ENCODE measurements around the gene REX1BD.

DNA sequence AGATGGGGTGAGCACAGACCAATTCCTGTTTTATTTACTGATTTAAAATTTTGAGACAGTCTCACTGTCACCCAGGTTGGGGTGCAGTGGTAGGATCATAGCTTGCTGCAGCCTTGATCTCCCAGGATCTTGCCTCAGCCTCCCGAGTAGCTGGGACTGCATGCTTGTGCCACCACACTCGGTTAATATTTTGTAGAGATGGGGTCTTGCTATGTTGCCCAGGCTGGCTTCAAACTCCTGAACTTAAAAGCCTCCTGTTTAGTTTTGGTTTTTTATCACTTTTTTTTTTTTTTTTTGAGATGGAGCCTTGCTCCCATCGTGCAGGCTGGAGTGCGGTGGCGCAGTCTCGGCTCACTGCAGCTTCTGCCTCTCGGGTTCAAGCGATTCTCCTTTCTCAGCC lies 12.2 kb upstream of the REX1BD start:
- TF ChIP-seq, protein P1, sequence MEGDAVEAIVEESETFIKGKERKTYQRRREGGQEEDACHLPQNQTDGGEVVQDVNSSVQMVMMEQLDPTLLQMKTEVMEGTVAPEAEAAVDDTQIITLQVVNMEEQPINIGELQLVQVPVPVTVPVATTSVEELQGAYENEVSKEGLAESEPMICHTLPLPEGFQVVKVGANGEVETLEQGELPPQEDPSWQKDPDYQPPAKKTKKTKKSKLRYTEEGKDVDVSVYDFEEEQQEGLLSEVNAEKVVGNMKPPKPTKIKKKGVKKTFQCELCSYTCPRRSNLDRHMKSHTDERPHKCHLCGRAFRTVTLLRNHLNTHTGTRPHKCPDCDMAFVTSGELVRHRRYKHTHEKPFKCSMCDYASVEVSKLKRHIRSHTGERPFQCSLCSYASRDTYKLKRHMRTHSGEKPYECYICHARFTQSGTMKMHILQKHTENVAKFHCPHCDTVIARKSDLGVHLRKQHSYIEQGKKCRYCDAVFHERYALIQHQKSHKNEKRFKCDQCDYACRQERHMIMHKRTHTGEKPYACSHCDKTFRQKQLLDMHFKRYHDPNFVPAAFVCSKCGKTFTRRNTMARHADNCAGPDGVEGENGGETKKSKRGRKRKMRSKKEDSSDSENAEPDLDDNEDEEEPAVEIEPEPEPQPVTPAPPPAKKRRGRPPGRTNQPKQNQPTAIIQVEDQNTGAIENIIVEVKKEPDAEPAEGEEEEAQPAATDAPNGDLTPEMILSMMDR (conservative IDR thresholded peaks at IDR 0.05; ENCODE audit: low read length) = no peak
- no peak for TF ChIP-seq EZH2phosphoT487 (IDR thresholded peaks at IDR 0.05; ENCODE audit: borderline replicate concordance)
